RWPE2 (cell line): Measurements from ENCODE around the gene ERBB4.

Experiments
- ATAC-seq: fragments of 200-7000 bp; cut with Tn5 transposase; 3 replicates; pipeline ENCODE4 v1.9.1; 2021; ENCODE audit warnings: low read depth
- DNase-seq: peaks from one replicate; pipeline ENCODE4 v3.0.0-alpha.2; 2020; ENCODE audit warnings: low spot score
- H3K27ac ChIP-seq: fragments of 450-650 bp; 2 replicates; pipeline ENCODE4 v1.5.1; 2017; ENCODE audit warnings: mild to moderate bottlenecking; ENCODE audit not compliant: poor library complexity, severe bottlenecking
- H3K27me3 ChIP-seq: fragments of 250-450 bp; sonication (Bioruptor Pico); 2 replicates; pipeline ENCODE4 v1.5.1; 2021; ENCODE audit warnings: mild to moderate bottlenecking, moderate library complexity; ENCODE audit not compliant: insufficient read depth, poor library complexity, severe bottlenecking
- H3K36me3 ChIP-seq: fragments of 250-450 bp; sonication (Bioruptor Pico); 2 replicates; pipeline ENCODE4 v1.5.1; 2020; ENCODE audit warnings: low read depth, mild to moderate bottlenecking, moderate library complexity
- H3K4me1 ChIP-seq: fragments of 250-450 bp; sonication (Bioruptor Pico); 2 replicates; pipeline ENCODE4 v1.5.1; 2021; ENCODE audit warnings: mild to moderate bottlenecking, moderate library complexity; ENCODE audit not compliant: insufficient read depth, poor library complexity, severe bottlenecking
- H3K4me3 ChIP-seq: fragments of 250-450 bp; sonication (Bioruptor Pico); 2 replicates; pipeline ENCODE4 v1.5.1; 2021; ENCODE audit warnings: mild to moderate bottlenecking, moderate library complexity; ENCODE audit not compliant: severe bottlenecking
- H3K9me3 ChIP-seq: fragments of 250-450 bp; sonication (Bioruptor Pico); 2 replicates; pipeline ENCODE4 v1.5.1; 2021; ENCODE audit warnings: mild to moderate bottlenecking, moderate library complexity; ENCODE audit not compliant: severe bottlenecking
- TF ChIP-seq, protein P1 (sequence below): fragments of 450-650 bp; IDR thresholded peaks from one replicate; pipeline ENCODE4 v1.5.1; 2017; ENCODE audit warnings: mild to moderate bottlenecking, moderate library complexity; ENCODE audit not compliant: poor library complexity, severe bottlenecking

Gene ERBB4

DNA sequence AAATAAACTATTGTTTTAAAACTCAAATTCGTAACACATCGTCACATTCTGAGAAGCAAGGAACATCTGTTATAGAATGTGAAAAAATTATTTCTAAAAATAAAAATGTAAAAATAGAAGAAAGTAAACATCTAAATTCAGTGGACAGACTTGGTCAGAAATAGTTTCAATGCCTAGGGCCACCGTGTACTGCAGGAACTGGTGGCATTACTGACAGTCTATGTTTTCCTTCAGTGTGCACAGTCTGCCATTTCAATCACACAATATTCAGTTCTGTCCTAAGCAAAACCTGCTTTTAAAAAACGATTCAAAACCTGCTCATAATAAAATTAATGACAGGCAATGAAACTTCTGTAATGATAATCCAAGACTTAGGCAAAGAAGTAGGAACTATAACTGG is 190.1 kb downstream of the ERBB4 start:
- Histone ChIP-seq H3K4me3 (no peak overlapping the region), H3K4me1 (no peaks in the 10 kb centered on the region), H3K36me3 (no peaks in the 10 kb centered on the region), H3K27ac (no peak overlapping the region), H3K27me3 (no peaks in the 10 kb centered on the region), H3K9me3 (no peaks in the 10 kb centered on the region)
- ATAC-seq (no peak), DNase-seq (no peak)
- TF ChIP-seq, protein P1, sequence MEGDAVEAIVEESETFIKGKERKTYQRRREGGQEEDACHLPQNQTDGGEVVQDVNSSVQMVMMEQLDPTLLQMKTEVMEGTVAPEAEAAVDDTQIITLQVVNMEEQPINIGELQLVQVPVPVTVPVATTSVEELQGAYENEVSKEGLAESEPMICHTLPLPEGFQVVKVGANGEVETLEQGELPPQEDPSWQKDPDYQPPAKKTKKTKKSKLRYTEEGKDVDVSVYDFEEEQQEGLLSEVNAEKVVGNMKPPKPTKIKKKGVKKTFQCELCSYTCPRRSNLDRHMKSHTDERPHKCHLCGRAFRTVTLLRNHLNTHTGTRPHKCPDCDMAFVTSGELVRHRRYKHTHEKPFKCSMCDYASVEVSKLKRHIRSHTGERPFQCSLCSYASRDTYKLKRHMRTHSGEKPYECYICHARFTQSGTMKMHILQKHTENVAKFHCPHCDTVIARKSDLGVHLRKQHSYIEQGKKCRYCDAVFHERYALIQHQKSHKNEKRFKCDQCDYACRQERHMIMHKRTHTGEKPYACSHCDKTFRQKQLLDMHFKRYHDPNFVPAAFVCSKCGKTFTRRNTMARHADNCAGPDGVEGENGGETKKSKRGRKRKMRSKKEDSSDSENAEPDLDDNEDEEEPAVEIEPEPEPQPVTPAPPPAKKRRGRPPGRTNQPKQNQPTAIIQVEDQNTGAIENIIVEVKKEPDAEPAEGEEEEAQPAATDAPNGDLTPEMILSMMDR: no peak

DNA sequence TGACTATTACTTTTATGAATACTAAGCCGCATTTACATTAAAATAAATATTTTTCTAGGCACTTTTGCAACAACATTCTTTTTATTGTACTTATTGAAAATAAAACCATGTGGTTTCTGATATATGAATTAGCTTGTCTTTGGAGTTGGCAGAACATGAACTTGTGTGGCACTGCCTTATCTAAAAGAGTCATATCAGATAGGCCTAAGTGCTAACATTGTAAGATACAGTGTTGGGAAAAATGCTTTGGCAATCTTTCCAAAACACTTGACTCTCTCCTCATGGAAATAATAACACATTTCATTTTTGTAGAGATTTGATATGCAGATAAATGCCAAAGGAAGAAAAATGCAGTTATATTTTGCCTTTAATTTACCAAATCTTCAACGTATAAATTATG is 191.7 kb downstream of the ERBB4 start:
- no peaks in the 10 kb centered on the region for H3K27me3 ChIP-seq
- no peak for ATAC-seq
- no peak overlapping the region for H3K4me3 ChIP-seq
- TF ChIP-seq, protein P1: no peak
- no peaks in the 10 kb centered on the region for H3K9me3 ChIP-seq
- H3K4me1 ChIP-seq: no peaks in the 10 kb centered on the region
- no peak overlapping the region for H3K27ac ChIP-seq
- no peaks in the 10 kb centered on the region for H3K36me3 ChIP-seq
- DNase-seq: no peak

DNA sequence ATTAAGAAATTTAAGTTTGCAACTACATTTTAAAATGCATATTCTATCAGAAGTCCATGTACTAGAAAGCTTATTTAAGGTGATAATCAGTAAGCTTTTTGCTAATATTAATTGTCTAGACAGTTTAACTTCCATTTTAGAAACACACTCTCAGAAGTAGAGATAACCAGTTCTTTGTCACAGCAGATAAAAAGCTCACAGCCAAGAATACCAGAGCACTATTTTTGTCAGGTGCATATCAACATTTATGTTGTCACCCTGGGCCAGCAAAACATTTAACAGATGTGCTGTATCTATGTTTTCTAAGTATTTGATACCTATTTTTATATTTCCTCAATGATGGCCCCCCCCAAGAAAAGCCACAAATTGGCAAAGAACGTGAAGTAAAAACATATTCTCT is 192.6 kb downstream of the ERBB4 start:
- Histone ChIP-seq H3K27me3 (no peaks in the 10 kb centered on the region), H3K4me1 (no peaks in the 10 kb centered on the region), H3K36me3 (no peaks in the 10 kb centered on the region), H3K9me3 (no peaks in the 10 kb centered on the region), H3K27ac (no peak overlapping the region), H3K4me3 (no peak overlapping the region)
- TF ChIP-seq, protein P1: no peak
- ATAC-seq (no peak), DNase-seq (no peak)

DNA sequence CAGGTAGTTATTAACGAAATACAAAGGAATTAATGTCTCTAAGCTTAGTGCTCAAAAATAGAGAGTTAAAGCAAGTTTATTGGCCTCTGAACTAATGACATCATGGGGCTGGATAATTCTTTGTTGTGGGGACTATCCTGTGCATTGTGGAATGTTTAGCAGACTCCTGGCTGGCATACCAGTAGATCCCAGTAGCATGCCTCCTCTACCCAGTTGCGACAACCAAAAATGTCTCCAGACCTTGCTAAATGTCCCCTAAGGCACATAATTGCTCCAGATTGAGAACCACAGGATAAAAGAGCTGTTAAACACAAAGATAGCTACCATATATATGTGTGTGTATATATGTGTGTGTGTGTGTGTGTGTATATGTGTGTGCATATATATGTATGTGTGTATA is 194.5 kb downstream of the ERBB4 start:
- H3K4me3 ChIP-seq: no peak overlapping the region
- H3K27me3 ChIP-seq: no peaks in the 10 kb centered on the region
- no peak for DNase-seq
- H3K27ac ChIP-seq: no peak overlapping the region
- TF ChIP-seq, protein P1: no peak
- no peaks in the 10 kb centered on the region for H3K36me3 ChIP-seq
- no peak for ATAC-seq
- no peaks in the 10 kb centered on the region for H3K4me1 ChIP-seq
- H3K9me3 ChIP-seq: no peaks in the 10 kb centered on the region

DNA sequence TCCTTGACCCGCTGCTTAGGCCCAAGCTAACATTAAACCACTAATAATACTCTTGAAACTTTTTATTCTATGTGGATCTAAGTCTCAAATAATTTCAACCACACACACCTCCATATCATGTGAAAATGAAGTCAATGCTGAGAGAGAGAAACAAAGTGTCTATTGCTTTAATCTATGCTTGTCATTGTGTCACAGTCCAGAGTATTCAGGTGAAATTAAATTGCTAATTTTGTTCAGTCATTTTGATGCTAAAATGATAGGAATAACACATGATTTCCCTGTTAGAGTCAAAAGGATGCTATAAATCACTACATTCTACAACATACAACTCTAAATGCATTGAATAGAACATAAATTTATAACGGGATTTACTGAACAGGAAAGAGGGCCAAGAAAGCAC is 195.4 kb downstream of the ERBB4 start:
- no peak for DNase-seq
- TF ChIP-seq, protein P1: no peak
- H3K36me3 ChIP-seq: no peaks in the 10 kb centered on the region
- H3K4me3 ChIP-seq: no peak overlapping the region
- no peak for ATAC-seq
- H3K4me1 ChIP-seq: no peaks in the 10 kb centered on the region
- no peaks in the 10 kb centered on the region for H3K27me3 ChIP-seq
- no peaks in the 10 kb centered on the region for H3K9me3 ChIP-seq
- H3K27ac ChIP-seq: no peak overlapping the region
